H1 (cell line): Measurements from ENCODE around the gene MUC5AC. TPM values are rescaled to one million over a fixed set of nuclear protein-coding genes. Genes with fewer than 3 reads are reported as not detected.

Source experiments
- CTCF ChIA-PET: fragments of 300-600 bp; sonication (Branson Sonifier 250); formaldehyde crosslinking; loops from one replicate; lab custom pipeline; 2021; ENCODE audit not compliant: partially characterized antibody; lab: Charles Lee
- POLR2A ChIA-PET: fragments of 300-600 bp; sonication (Branson Sonifier 250); formaldehyde crosslinking; loops from one replicate; lab custom pipeline; 2021; ENCODE audit warnings: inconsistent platforms; ENCODE audit not compliant: partially characterized antibody; lab: Charles Lee
- DNase-seq, 2 experiments: peaks; one replicate each; pipeline versions ENCODE4 v3.0.0 to v3.0.0-alpha.2; 2010 to 2022; ENCODE audit warnings: low spot score in 2 of 2, low read depth in 1 of 2, mixed read lengths in 1 of 2
- FAIRE-seq: peaks from 2 replicates; lab custom pipeline; 2011; peaks lifted over from hg19 to GRCh38; lab: Jason Lieb, UNC
- H2AFZ ChIP-seq: 2 replicates; pipeline ENCODE4 v1.8.1; 2012; ENCODE audit warnings: low read length, inconsistent platforms
- H2AK5ac ChIP-seq: 2 replicates; pipeline ENCODE4 v1.6.1; 2013; ENCODE audit warnings: low read depth, low read length
- H2BK120ac ChIP-seq: replicated peaks from 2 replicates; pipeline ENCODE3; 2013; ENCODE audit warnings: low read depth, low read length, inconsistent platforms
- H2BK12ac ChIP-seq: 2 replicates; pipeline ENCODE4 v1.6.1; 2013; ENCODE audit warnings: low read depth, low read length
- H2BK15ac ChIP-seq: 2 replicates; pipeline ENCODE4 v1.6.1; 2013; ENCODE audit warnings: low read length
- H2BK20ac ChIP-seq: 2 replicates; pipeline ENCODE4 v1.6.1; 2013; ENCODE audit warnings: low read length
- H2BK5ac ChIP-seq: 2 replicates; pipeline ENCODE4 v1.6.1; 2013; ENCODE audit warnings: low read depth, low read length
- H3K14ac ChIP-seq: 2 replicates; pipeline ENCODE4 v1.6.1; 2013; ENCODE audit warnings: inconsistent platforms; ENCODE audit not compliant: insufficient read length
- H3K18ac ChIP-seq: 2 replicates; pipeline ENCODE4 v1.6.1; 2013; ENCODE audit warnings: low read length; ENCODE audit errors: extremely low read depth
- H3K23ac ChIP-seq: 2 replicates; pipeline ENCODE4 v1.6.1; 2013; ENCODE audit warnings: inconsistent platforms; ENCODE audit not compliant: insufficient read length
- H3K23me2 ChIP-seq: 2 replicates; pipeline ENCODE4 v1.6.1; 2013; ENCODE audit warnings: low read depth, low read length
- H3K27ac ChIP-seq: 2 replicates; pipeline ENCODE4 v1.6.1; 2011; ENCODE audit warnings: low read depth, low read length, inconsistent platforms
- H3K27me3 ChIP-seq, 4 experiments: replicated peaks in 1 of 4; 1 replicate in 1 of 4; 2 replicates in 3 of 4; pipeline versions ENCODE4 v1.6.1 to v1.8.1; 2011 to 2013; ENCODE audit warnings: low read length in 3 of 4, mild to moderate bottlenecking in 3 of 4, inconsistent platforms in 2 of 4, mixed read lengths in 2 of 4, moderate library complexity in 1 of 4; ENCODE audit not compliant: control insufficient read depth in 3 of 4, insufficient read depth in 3 of 4; ENCODE audit errors: extremely low read depth in 1 of 4
- H3K36me3 ChIP-seq, 4 experiments: 2 replicates each; pipeline versions ENCODE4 v1.6.1 to v1.8.1; 2011 to 2013; ENCODE audit warnings: mild to moderate bottlenecking in 4 of 4, low read length in 3 of 4, moderate library complexity in 2 of 4, control low read depth in 1 of 4, inconsistent platforms in 1 of 4; ENCODE audit not compliant: insufficient read depth in 4 of 4, control insufficient read depth in 2 of 4
- H3K4ac ChIP-seq: replicated peaks from 2 replicates; pipeline ENCODE3; 2013; ENCODE audit warnings: low read length, low read depth, mixed read lengths, inconsistent platforms; ENCODE audit not compliant: insufficient read length
- H3K4me1 ChIP-seq, 4 experiments: replicated peaks in 1 of 4; 1 replicate in 1 of 4; 2 replicates in 3 of 4; pipeline versions ENCODE4 v1.6.1 to v1.8.1; 2011 to 2013; ENCODE audit warnings: low read length in 3 of 4, inconsistent platforms in 2 of 4, mixed read lengths in 1 of 4; ENCODE audit not compliant: insufficient read depth in 4 of 4, control insufficient read depth in 3 of 4
- H3K4me2 ChIP-seq, 2 experiments: 2 replicates each; pipeline versions ENCODE4 v1.6.1 to v1.8.1; 2011 to 2013; ENCODE audit warnings: low read depth in 2 of 2, low read length in 2 of 2, control low read depth in 1 of 2, inconsistent platforms in 1 of 2, mild to moderate bottlenecking in 1 of 2; ENCODE audit not compliant: insufficient read depth in 1 of 2
- H3K4me3 ChIP-seq, 4 experiments: fragments of 200-600, 300-600 bp in 1 of 4; sonication (generic), shearing (Covaris generic), sonication (Bioruptor Twin) in 1 of 4; 2 replicates each; pipeline versions ENCODE4 v1.5.1 to v1.8.1; 2011 to 2016; ENCODE audit warnings: low read length in 4 of 4, low read depth in 3 of 4, control low read depth in 2 of 4, inconsistent platforms in 2 of 4, mild to moderate bottlenecking in 2 of 4, mixed read lengths in 1 of 4, moderate library complexity in 1 of 4; ENCODE audit not compliant: insufficient read depth in 2 of 4; ENCODE audit errors: extremely low read depth in 1 of 4
- H3K56ac ChIP-seq: replicated peaks from 2 replicates; pipeline ENCODE3; 2013; ENCODE audit warnings: low read depth, mild to moderate bottlenecking, mixed read lengths, low read length, inconsistent platforms; ENCODE audit not compliant: insufficient read length
- H3K79me1 ChIP-seq: 2 replicates; pipeline ENCODE4 v1.6.1; 2013; ENCODE audit warnings: low read depth, low read length, control low read depth
- H3K79me2 ChIP-seq, 2 experiments: 2 replicates each; pipeline versions ENCODE4 v1.6.1 to v1.8.1; 2012 to 2013; ENCODE audit warnings: low read length in 2 of 2, mild to moderate bottlenecking in 2 of 2, inconsistent platforms in 1 of 2; ENCODE audit not compliant: insufficient read depth in 2 of 2, control insufficient read depth in 1 of 2
- H3K9ac ChIP-seq, 4 experiments: replicated peaks in 1 of 4; 1 replicate in 1 of 4; 2 replicates in 3 of 4; pipeline versions ENCODE4 v1.6.1 to v1.8.1; 2011 to 2013; ENCODE audit warnings: low read depth in 3 of 4, low read length in 3 of 4, control low read depth in 2 of 4, mild to moderate bottlenecking in 2 of 4, moderate library complexity in 2 of 4, inconsistent platforms in 1 of 4; ENCODE audit errors: extremely low read depth in 1 of 4
- H3K9me3 ChIP-seq, 2 experiments: 2 replicates each; pipeline versions ENCODE4 v1.6.1 to v1.8.1; 2012 to 2013; ENCODE audit warnings: mild to moderate bottlenecking in 2 of 2, moderate library complexity in 2 of 2, control low read depth in 1 of 2, inconsistent platforms in 1 of 2, low read depth in 1 of 2, low read length in 1 of 2, mixed read lengths in 1 of 2; ENCODE audit not compliant: insufficient read depth in 2 of 2
- H4K20me1 ChIP-seq, 2 experiments: replicated peaks in 1 of 2; 2 replicates each; pipeline versions ENCODE3 to v1.8.1; 2011 to 2013; ENCODE audit warnings: inconsistent platforms in 2 of 2, low read length in 2 of 2, mild to moderate bottlenecking in 1 of 2; ENCODE audit not compliant: insufficient read depth in 2 of 2, control insufficient read depth in 1 of 2
- H4K5ac ChIP-seq: 2 replicates; pipeline ENCODE4 v1.6.1; 2013; ENCODE audit warnings: low read length, low read depth, mixed read lengths, inconsistent platforms; ENCODE audit not compliant: insufficient read length
- H4K8ac ChIP-seq: 2 replicates; pipeline ENCODE4 v1.8.0; 2013; ENCODE audit warnings: mild to moderate bottlenecking, moderate library complexity, low read length, inconsistent platforms; ENCODE audit not compliant: insufficient read depth; ENCODE audit errors: extremely low read depth
- H4K91ac ChIP-seq: replicated peaks from 2 replicates; pipeline ENCODE3; 2013; ENCODE audit warnings: low read length, mixed read lengths, inconsistent platforms; ENCODE audit not compliant: insufficient read length
- JUN ChIP-seq: IDR thresholded peaks from 2 replicates; pipeline ENCODE4 v1.6.1; 2011; ENCODE audit warnings: low read depth, mild to moderate bottlenecking, improper control_type of control experiment, low read length
- SRF ChIP-seq: IDR thresholded peaks from 2 replicates; pipeline ENCODE4 v1.6.1; 2011; ENCODE audit warnings: mild to moderate bottlenecking, low read depth, low read length, moderate library complexity
- TAF7 ChIP-seq: optimal IDR thresholded peaks from 2 replicates; pipeline ENCODE3; 2011; ENCODE audit warnings: low read depth, mild to moderate bottlenecking, inconsistent platforms, low read length, moderate library complexity, borderline replicate concordance
- TBP ChIP-seq: IDR thresholded peaks from 2 replicates; pipeline ENCODE4 v1.6.1; 2011; ENCODE audit warnings: low read depth, low read length, improper control_type of control experiment
- WGBS, 2 experiments: shearing (Covaris generic) in 1 of 2; methylation state at CpG; one replicate each; pipeline versions ENCODE4 v1.1.6 to v1.1.7; 2013 to 2015; ENCODE audit warnings: low lambda C conversion rate in 2 of 2, mixed read lengths in 2 of 2, inconsistent platforms in 1 of 2, low coverage in 1 of 2, missing lambda C conversion rate in 1 of 2; ENCODE audit not compliant: insufficient replicate concordance in 2 of 2, insufficient coverage in 1 of 2, insufficient read length in 1 of 2; ENCODE audit errors: extremely low coverage in 1 of 2, missing lambda C conversion rate in 1 of 2; 5-methylcytosine and 5-hydroxymethylcytosine counted together
- polyA plus RNA-seq, 7 experiments: library from polyadenylated mRNA; depleted of rRNA in 3 of 7; stranded (reverse) in 5 of 7; unstranded in 2 of 7; fragments of >200 nt in 5 of 7; fragments of 200-250 nt in 2 of 7; gene quantifications; 1 replicate in 5 of 7; 2 replicates in 1 of 7; 4 replicates in 1 of 7; pipeline versions ENCODE4 v1.2.1 to v1.2.3, GENCODE V29; 2011 to 2013; ENCODE audit warnings: missing spikeins in 2 of 7, mixed read lengths in 2 of 7
- total RNA-seq: library from RNA; stranded (reverse); fragmentation: NEBNext Ultra II Directional; extraction: Animal tissue kit (Norgen Biotek cat#: 25700); gene quantifications from 2 replicates; pipeline ENCODE4 v1.2.1, GENCODE V29; 2021

MUC5AC gene
- total and polyA plus RNA-seq, 2 of the 8 experiments (the other 6 are each of a cell fraction or from before 2014, with no cell fraction given) = not detected

- no peak overlapping the region for H3K4ac ChIP-seq
- no peak overlapping the region for H3K4me3 ChIP-seq
- H3K4me1 ChIP-seq = no peaks in the 10 kb centered on the region
- ChIA-PET POLR2A (no interaction called here), CTCF (no interaction called here)
- peak overlapping the region; percentile 95 for H3K56ac ChIP-seq
- no peak overlapping the region for H3K4me2 ChIP-seq
- no peak overlapping the region for H4K5ac ChIP-seq
- FAIRE-seq (no peak), DNase-seq (no peak)
- H3K79me1 ChIP-seq = no peaks in the 10 kb centered on the region; the same call in 1 of the 2 replicates
- H3K36me3 ChIP-seq = no peaks in the 10 kb centered on the region
- H3K27me3 ChIP-seq = no peaks in the 10 kb centered on the region
- TF ChIP-seq SRF = no peak
- TF ChIP-seq TAF7 = no peak
- TF ChIP-seq TBP = no peak
- no peak for TF ChIP-seq JUN
- no peak overlapping the region for H2BK20ac ChIP-seq
- H2BK5ac ChIP-seq = no peak overlapping the region; the same call in 1 of the 2 replicates
- peaks cover 15% of the 10 kb centered on the region in 2 experiments for H3K9me3 ChIP-seq
- H4K20me1 ChIP-seq = peaks cover 0 to 2% of the 10 kb centered on the region in 2 experiments
- H2BK120ac ChIP-seq = no peak overlapping the region
- H3K27ac ChIP-seq = no peak overlapping the region
- no peak overlapping the region for H3K23ac ChIP-seq
- H3K9ac ChIP-seq = no peak overlapping the region
- H3K18ac ChIP-seq = no peak overlapping the region
- 87% methylated on average over 5 of the region's 6 CpGs; no CpG with 5 or more reads in 1 of the 2 experiments for WGBS, 2 experiments
- no peak overlapping the region for H2AK5ac ChIP-seq
- peaks cover 10% of the 10 kb centered on the region for H3K23me2 ChIP-seq
- no peaks in the 10 kb centered on the region for H3K79me2 ChIP-seq
- H4K8ac ChIP-seq = no peak overlapping the region
- H2AFZ ChIP-seq = no peak overlapping the region
- H2BK15ac ChIP-seq = no peak overlapping the region
- H3K14ac ChIP-seq = no peak overlapping the region
- H4K91ac ChIP-seq = peak overlapping the region; percentile 54
- H2BK12ac ChIP-seq = no peak overlapping the region
Measured at GRCh38 chr11:1147792-1148191, 10.0 kb upstream of the MUC5AC start.
